Measurements from ENCODE around the gene SLC35F5.

DNA sequence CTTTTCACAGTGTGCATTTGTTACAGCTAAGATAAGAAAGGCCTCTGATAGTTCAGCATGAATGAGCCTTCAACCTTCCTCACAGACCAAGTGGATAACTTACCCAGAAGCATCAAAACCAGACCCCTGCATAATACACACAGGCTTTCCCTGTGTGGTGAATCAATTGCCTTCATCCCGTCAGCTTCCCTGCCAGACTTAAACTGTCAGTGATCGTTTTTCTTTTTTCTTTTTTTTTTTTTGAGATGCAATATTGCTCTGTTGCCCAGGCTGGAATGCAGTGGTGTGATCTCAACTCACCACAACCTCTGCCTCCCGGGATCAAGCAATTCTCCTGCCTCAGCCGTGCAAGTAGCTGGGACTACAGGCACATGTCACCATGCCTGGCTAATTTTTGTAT is 20.5 kb upstream of the SLC35F5 start:
- no peak for TF ChIP-seq EZH2phosphoT487 (IDR thresholded peaks at IDR 0.05; ENCODE audit: unreplicated experiment)
- no peak for TF ChIP-seq JUNB (IDR thresholded peaks at IDR 0.05; ENCODE audit: unreplicated experiment)
- no peak for TF ChIP-seq CREB1 (CRISPR knock-in tag; IDR thresholded peaks at IDR 0.05; ENCODE audit: low read depth)
- TF ChIP-seq, protein P1, sequence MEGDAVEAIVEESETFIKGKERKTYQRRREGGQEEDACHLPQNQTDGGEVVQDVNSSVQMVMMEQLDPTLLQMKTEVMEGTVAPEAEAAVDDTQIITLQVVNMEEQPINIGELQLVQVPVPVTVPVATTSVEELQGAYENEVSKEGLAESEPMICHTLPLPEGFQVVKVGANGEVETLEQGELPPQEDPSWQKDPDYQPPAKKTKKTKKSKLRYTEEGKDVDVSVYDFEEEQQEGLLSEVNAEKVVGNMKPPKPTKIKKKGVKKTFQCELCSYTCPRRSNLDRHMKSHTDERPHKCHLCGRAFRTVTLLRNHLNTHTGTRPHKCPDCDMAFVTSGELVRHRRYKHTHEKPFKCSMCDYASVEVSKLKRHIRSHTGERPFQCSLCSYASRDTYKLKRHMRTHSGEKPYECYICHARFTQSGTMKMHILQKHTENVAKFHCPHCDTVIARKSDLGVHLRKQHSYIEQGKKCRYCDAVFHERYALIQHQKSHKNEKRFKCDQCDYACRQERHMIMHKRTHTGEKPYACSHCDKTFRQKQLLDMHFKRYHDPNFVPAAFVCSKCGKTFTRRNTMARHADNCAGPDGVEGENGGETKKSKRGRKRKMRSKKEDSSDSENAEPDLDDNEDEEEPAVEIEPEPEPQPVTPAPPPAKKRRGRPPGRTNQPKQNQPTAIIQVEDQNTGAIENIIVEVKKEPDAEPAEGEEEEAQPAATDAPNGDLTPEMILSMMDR (conservative IDR thresholded peaks at IDR 0.05; ENCODE audit: low read depth in 2 of 2), result no peak
- no peak for TF ChIP-seq POLR2AphosphoS5 (IDR thresholded peaks at IDR 0.05; ENCODE audit: low read depth)
- TF ChIP-seq EZH2 (IDR thresholded peaks at IDR 0.05; ENCODE audit: low read depth, unreplicated experiment), result no peak
- TF ChIP-seq REST (IDR thresholded peaks at IDR 0.05; ENCODE audit: unreplicated experiment), result no peak
- TF ChIP-seq ZNF331 (CRISPR knock-in tag; IDR thresholded peaks at IDR 0.05; ENCODE audit: low read depth), result no peak
- TF ChIP-seq STAT1 (IDR thresholded peaks at IDR 0.05; ENCODE audit: unreplicated experiment), result no peak
- no peak for TF ChIP-seq ZNF462 (CRISPR knock-in tag; IDR thresholded peaks at IDR 0.05)
- no peak for TF ChIP-seq NANOG (IDR thresholded peaks at IDR 0.05; ENCODE audit: borderline replicate concordance)
- TF ChIP-seq ZNF114 (CRISPR knock-in tag; IDR thresholded peaks at IDR 0.05), result no peak

Data from GM23338 (cell line).